Muscle of arm (tissue), 12 donors: ENCODE measurements around the gene DNAH17. TPM values are rescaled to one million over a fixed set of nuclear protein-coding genes. Genes with fewer than 3 reads are reported as not detected.
A peak's percentile ranks its signal among the peaks of the same experiment; 100 is the strongest.

Experiments
- DNase-seq: peaks from one replicate; pipeline ENCODE4 v3.0.0-alpha.2; 2013
- polyA plus RNA-seq, 12 donors: library from polyadenylated mRNA; unstranded; fragments of 120-200 nt; gene quantifications; one replicate each; pipeline ENCODE4 v1.2.1, GENCODE V29; 2013; ENCODE audit not compliant: insufficient read length in 12 of 12

The DNAH17 gene
- polyA plus RNA-seq, 12 donors: 1.2 to 4.5 (median 2.4) TPM; not detected in 2

- no peak for DNase-seq
Measured at GRCh38 chr17:78458736-78459335, 118.4 kb downstream of the DNAH17 start.

DNA sequence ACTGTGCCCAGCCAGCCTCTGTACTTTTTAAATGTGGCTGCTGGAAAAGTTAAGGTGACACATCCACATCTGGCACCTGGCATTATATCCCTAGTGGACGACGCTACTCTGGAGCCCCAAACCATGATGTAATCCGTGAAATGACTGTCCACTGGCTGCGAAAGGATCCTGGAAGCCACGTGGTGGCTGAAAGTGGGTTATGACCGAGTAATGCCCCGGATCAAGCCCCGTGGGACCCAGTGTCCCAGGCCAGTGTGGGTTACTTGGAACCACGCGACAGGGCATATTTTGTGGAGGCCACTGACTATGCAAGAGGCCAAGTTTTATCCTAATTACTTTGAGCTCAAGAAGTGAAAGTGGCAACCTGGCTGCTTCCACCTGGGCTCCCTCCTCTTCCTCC is 119.1 kb downstream of the DNAH17 start:
- DNase-seq: no peak

DNA sequence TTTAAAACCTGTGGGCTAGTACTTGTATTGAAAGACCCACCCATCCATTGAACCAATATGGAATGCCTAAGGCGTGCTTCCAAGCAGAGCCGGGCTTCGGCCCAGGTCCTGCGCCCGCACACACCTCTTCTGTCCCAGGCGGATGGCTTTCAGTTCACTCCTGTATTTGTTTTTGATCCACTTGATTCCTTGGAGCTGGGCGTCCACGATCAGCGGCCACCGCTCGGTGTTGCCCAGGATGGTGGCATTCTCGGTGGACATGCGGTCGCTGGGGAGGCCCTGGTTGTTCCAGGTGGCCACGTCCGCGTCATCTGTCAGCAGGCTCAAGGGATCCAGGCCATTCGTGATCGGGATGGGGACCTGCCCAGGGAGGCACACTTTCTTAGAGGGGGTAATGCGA is 122.8 kb downstream of the DNAH17 start:
- DNase-seq: no peak

DNA sequence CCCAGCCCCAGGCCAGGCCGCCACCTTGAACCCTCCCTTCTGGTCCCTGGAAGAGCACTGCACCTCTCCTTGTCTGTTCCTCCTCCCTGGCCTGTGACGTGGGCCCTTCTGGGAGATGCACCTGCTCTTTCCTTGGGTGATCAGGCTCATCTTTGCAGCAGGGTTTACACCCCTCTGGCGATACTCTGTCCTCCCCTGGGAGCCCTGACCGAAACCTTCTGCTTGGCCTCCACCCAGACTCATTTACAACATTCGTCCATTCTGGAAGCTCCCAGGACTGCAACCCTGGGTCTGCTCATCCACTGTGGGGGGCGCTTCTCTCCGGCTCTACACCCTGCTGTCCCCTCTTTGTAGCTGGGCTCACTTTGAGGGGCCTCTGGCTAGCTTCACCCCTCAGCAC is 125.4 kb downstream of the DNAH17 start:
- DNase-seq: no peak

- peak; percentile 45 for DNase-seq
Measured at GRCh38 chr17:78450696-78451345, 126.4 kb downstream of the DNAH17 start.

GRCh38 chr17:78449983-78450595 is 127.1 kb downstream of the DNAH17 start:
- no peak for DNase-seq

GRCh38 chr17:78448356-78448993 is 128.7 kb downstream of the DNAH17 start:
- no peak for DNase-seq

DNA sequence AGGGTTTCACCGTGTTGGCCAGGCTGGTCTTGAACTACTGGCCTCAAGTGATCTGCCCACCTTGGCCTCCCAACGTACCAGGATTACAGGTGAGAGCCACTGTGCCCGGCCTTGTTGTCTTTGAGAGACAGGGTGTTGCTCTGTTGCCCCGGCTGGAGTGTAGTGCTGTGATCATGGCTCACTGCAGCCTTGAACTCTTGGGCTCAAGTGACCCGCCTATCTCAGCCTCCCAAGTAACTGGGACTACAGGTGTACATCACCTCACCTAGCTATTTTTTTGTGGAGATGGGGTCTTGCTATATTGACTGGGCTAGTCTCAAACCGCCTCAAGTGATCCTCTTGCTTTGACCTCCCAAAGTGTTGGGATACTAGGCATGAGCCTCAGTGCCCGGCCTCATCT is 130.4 kb downstream of the DNAH17 start:
- no peak for DNase-seq

DNA sequence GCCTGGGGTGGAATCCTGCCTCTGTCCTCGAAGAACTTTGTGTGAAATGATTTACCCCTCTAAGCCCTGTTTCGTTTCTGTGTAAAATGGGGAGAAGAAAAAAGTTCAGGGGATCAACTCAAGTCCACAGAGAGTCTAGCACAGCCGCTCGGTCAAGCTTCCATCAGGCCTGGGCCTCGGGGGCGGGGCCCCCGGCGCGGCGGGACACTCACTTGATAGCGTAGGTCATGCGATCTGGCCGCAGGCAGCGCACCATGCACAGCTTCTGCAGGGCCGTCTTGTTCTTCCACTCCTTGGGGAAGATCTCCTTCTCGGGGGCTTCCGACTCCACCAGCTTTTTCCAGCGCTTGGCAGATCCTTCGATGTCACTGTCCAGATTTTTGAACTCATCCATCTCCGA is 132.8 kb downstream of the DNAH17 start:
- DNase-seq: no peak

- peak; percentile 28 for DNase-seq
Measured at GRCh38 chr17:78442648-78443218, 134.5 kb downstream of the DNAH17 start.

DNA sequence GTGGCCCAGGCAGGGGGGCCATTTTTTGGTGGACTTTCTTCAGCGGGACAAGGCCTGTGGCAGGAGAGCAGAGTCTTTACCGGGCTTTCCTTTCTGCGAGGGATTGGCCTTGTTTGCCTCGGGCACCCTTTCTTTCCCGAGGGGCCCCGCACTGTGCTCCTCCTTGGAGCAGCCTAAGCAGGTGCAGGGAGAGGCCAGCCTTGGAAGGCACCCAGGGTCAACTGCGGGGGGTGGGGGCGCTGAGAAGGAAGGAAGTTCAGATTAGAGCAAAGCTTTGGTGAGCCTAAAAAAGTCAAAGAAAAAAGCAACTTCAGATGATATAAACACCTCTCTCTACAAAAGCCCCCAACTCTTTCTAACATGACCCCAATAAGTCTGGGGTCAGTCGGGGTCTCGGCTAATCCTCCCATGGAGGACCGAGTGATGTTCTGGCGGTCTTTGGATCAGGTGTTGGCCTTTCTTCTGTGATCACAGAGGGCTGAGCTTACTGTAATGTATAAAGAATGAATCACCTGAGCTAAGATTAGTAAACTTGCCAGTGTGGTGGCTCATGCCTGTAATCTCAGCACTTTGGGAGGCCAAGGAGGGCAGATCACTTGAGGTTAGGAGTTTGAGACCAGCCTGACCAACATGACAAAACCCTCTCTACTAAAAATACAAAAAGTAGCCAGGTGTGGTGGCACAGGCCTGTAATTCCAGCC is 135.8 kb downstream of the DNAH17 start:
- no peak for DNase-seq

GRCh38 chr17:78438694-78439325 is 138.4 kb downstream of the DNAH17 start:
- DNase-seq: no peak

GRCh38 chr17:78438271-78438691 is 138.9 kb downstream of the DNAH17 start:
- DNase-seq: no peak

DNA sequence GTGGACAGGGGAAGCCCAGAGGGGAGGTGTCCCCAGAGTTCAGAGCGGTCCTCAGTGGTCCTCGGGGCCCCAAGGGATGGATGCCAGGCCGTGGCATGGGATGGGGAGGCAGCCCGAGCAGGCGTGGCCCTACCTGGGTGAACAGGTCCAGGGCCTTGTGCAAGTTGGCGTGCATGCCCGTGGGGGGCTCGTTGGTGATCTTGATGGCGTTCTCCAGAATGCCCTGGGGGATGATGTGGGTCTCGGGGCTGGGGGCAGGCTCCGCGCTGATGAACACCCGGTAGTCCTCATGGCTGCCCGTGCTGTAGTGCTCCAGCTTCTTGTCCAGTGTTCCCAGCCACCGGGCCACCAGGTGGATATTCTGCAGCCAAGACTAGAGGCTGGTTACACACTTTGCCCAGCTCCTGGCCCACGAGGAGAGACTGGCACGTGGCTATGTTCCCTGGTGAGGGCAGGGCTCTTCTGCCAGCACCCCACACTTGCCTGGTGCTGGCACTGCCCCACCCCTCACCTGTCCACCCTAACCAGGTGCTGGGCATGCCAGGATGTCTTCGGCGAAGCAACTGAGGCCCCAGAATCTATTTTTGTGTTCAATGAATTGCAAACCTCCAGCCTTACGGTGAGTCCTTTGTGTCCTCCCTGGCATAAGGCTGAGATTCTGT is 139.6 kb downstream of the DNAH17 start:
- no peak for DNase-seq

DNA sequence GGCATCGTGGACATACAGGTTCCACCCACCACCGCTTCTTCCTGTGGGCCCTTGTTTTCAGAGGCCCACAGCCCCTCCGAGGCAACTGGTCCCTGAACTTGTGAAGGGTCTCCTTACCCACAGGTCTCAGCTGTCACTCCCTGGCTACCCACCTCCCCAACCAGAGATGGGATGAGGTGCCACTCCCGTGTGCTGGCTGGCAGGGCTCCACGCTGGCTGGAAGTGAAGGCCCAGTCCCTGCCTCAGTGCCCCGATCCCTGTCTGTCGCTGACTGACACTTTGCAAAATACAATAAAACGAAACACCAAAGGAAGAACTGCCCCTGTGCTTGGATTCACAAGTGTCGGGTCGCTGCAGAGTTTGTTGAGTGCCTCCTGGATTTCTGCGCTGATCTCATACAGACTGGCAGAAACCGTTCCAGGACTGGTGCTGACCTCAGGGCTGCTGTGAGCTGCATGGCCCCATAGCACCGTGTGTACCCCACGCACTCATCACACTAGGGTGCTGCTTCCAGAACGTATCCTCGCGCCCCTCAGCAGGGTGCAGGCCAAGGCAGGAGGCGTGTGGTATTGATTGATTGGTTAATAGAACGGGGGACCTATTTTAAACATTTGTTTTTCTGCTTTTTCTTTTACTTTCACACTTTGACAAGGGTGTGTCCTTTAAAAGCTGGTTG is 141.7 kb downstream of the DNAH17 start:
- DNase-seq: no peak

DNA sequence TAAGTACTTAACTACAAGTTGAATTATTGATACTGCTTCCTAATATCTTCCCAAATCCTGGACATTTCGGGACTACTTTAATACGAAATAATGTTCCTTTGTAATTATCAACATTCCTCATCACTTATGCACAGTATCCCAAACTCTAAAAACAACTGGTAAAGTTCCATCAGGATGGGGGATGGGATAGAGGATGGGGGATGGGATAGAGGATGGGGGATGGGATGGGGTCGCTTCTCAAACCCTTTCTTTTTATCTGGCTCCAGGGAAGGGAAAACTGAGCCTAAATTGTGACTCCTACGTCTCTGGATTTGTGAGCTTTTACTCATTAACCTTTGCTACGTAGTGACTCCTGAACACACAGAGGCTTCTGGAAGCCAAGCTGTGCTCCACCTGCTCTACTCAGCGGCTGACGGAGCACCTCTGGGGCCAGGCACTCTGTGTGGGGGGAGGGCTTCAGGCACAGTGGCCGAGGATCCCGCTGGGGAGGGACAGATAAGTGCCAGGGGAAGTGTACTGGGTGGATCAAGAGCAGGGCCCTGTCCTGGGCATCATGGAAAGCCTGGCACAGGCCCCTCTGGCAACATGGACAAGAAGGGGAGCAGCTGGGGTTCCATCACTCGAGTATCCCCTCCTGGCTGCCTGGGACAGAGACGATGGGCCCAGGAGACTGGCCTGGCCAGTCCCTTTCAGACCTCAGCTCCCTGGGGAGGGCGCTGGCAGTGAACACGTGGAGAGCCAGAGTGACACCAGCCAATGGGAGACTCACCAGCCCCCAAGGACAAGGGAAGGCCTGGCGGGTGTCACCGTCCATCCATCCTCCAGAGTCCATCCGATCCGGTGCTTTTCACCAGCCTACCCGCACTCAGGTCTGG is 142.5 kb downstream of the DNAH17 start:
- no peak for DNase-seq

DNA sequence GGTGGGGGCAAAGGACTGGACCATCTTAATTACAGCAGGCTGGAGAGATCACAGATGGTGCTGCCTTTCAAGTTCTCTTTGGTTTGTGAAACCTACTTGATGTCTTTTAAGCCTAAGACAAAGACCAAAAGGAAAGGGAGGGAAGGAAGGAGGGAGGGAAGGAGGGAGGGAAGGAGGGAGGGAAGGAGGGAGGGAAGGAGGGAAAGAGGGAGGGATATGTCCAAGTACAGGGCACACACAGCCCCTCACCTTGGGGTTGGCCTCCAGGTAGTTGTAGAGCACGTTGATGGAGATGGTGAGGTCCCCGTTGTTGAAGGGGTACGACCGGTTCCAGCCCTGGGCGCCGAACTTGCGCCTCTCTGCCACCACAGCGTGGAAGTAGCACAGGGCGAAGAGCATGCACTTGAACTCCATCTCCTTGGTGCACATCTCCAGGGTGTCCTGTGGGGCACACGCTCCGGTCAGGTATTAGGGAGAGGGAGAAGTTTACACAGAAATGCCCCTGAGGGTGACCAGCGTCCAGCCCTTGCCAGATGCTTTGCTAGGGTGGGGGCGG is 143.3 kb downstream of the DNAH17 start:
- no peak for DNase-seq

DNA sequence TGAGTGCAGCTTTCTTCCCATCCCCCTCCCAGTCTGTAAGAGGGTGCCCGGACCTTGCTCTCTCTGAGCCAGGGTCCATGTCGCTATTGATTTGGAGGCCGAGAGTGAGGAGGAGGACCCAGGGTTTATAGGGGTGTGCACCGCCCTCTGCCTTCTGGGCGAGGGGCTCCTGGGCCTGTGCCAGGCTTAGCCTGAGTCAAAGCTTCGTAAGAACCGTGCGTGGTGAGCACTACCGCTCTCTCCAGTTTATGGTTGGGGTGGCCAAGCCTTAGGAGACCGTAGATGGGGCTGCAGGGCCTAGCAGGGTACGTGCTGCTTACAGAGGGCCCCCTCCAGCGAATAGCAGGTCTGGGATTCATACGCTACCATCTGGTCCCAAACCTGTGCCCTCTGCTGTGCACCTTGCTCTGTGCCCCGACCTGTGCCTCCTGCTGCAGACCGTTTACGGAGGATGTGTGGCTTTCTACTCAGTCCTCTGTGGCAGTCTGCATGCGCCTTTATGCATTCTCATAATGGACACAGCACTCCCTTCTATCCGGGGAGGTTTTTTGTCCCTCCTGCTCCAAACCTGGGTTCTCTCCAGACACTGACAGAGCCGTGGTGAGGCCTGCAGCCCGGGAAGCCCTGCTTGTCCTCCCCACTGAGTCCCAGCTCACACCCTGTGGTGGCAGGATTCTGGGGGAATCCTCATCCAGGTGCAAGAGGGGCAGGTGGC is 144.0 kb downstream of the DNAH17 start:
- DNase-seq: no peak
